CD4-positive, alpha-beta T cell treated with Interleukin-6 for 4 hours (primary cell): Measurements from ENCODE around the gene TGFB3.
"Not testable (repeated sequence)": the region's sequence is repeated elsewhere in the genome, so short reads cannot be mapped to it uniquely, and the experiment has no call there.

Experiments used
- DNase-seq: peaks from one replicate; pipeline ENCODE4 v3.0.0-alpha.2; 2020; ENCODE audit warnings: mixed read lengths

Gene TGFB3

DNA sequence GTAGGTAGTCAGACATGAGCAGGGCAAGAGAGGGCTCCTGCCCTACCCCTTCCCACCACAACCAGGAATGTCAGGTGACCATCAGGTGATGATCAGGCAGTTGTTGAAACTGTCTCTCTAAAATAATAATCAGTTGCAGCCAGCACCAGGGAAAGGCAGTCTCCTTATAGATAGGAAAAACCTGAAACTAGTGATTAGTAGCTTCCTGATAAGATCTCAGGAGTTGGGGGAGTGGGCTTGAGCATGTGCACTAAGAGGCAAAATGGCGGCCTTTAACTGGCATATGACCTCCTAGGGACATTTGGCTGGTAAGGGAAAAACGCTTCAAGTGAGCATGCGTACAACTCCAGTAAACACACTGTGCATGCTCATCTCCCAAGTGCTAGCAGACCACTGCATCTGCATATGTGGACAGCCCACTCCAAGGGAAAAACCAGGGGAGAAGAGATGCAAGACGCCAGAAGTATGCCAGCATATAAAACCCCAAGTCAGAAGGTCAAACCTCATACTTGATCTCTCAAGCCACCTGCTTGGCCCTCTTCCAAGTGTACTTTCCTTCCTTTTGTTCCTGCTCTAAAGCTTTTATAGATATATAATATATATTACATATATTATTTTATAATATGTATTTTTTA is 37.1 kb downstream of the TGFB3 start:
- no peak for DNase-seq

GRCh38 chr14:75941030-75941429 is 40.8 kb downstream of the TGFB3 start:
- no peak for DNase-seq

DNA sequence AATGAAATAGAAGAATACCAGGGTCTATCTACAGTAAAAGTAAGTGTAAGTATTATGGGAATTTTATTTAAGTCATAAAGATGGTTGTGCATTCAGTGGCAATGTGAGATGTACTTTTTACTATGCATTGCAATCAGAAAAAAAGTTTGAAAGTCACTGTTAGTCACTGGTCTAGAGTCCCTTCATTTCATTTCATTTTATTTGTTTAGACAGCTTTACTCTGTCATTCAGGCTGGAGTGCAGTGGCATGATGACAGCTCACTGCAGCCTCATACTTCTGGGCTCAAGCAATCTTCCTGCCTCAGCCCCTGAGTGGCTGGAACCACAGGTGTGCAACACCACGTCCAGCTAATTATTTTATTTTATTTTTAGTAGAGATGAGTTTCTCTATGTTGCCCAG is 42.6 kb downstream of the TGFB3 start:
- DNase-seq, result no peak

GRCh38 chr14:75934998-75935628 is 46.7 kb downstream of the TGFB3 start:
- no peak for DNase-seq

DNA sequence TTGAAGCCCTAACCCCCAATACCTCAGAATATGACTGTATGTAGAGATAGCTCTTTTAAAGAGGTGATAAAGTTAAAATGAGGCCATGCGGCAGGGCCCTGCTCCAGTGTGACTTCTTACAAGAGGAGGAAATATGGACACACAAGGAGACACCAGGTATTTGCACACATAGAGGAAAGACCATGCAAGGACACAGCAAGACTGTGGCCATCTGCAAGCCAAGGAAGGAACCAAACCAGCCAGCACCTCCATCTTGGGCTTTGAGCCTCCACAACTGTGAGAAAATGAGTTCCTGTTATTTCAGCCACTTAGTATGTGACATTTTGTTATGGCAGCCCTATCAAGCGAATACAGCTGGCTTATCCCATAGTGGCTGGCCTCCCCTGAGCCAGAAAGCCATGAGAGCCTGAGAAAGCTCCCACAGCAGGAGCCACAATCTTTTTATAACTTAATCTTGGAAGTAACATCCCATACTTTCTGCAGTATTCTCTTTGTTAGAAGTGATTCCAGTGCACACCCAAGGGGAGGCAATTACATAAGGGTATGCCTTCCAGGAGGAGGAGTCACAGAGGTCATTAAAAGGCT is 48.0 kb downstream of the TGFB3 start:
- no peak for DNase-seq

- DNase-seq, result no peak
Measured at GRCh38 chr14:75928690-75929181, 53.1 kb downstream of the TGFB3 start.

GRCh38 chr14:75927564-75928087 is 54.2 kb downstream of the TGFB3 start:
- no peak for DNase-seq

DNA sequence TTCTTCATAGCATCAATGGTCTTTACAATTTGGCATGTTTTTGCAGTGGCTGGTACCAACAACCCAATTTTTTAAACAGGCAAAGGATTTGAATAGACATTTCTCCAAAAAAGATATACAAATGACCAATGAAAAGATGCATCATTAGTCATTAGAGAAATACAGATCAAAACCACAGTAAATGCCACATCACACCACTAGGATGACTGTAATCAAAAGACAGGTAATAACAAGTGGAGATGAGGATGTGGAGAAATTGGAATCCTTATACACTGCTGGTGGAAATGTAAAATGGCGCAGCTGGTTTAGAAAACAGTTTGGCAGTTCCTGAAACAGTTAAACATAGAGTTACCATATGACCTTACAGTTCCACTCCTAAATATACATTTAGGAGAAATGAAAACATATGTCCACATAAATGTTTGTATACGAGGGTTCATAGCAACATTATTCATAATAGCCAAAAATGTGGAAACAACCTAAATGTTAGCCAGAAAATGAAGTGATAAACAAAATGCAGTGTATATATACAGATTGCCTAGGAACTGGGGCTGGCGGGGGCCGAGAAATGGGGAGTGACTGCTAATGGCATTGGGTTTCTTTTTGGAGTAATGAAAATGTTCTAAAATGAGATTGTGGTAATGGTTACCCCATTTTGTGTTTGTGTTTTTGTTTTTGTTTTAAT is 55.2 kb downstream of the TGFB3 start:
- no peak for DNase-seq

GRCh38 chr14:75925141-75925840 is 56.5 kb downstream of the TGFB3 start:
- DNase-seq, result not testable (repeated sequence)

DNA sequence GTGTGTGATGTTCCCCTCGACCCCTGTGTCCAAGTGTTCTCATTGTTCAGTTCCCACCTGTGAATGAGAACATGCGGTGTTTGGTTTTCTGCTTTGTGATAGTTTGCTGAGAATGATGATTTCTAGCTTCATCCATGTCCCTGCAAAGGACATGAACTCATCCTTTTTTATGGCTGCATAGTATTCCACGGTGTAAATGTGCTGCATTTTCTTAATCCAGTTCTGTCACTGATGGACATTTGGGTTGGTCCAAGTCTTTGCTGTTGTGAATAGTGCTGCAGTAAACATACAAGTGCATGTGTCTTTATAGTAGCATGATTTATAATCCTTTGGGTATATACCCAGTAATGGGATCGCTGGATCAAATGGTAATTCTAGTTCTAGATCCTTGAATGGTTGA is 61.4 kb downstream of the TGFB3 start:
- DNase-seq, result not testable (repeated sequence)

- no peak for DNase-seq
Measured at GRCh38 chr14:75917946-75918335, 63.9 kb downstream of the TGFB3 start.

GRCh38 chr14:75917322-75917945 is 64.4 kb downstream of the TGFB3 start:
- no peak for DNase-seq

DNA sequence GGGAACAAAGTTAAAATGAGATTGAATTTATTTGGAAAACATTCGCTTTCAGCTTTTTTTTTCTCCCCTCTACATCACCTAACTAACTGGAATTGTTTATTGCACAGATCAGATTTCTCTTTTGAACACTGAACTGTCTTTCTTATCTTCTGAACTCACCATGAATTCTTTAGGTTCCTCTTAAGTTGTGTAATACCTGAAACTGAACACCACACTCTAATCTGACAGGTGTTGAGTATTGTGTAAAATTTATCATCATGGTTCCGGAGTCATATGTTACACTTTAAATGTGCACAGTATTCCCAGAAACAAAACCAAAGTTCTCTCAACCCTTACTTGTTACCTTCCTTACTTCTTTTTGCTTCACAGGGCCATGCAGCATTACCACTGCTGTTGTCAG is 66.8 kb downstream of the TGFB3 start:
- no peak for DNase-seq

GRCh38 chr14:75913183-75913582 is 68.6 kb downstream of the TGFB3 start:
- no peak for DNase-seq

DNA sequence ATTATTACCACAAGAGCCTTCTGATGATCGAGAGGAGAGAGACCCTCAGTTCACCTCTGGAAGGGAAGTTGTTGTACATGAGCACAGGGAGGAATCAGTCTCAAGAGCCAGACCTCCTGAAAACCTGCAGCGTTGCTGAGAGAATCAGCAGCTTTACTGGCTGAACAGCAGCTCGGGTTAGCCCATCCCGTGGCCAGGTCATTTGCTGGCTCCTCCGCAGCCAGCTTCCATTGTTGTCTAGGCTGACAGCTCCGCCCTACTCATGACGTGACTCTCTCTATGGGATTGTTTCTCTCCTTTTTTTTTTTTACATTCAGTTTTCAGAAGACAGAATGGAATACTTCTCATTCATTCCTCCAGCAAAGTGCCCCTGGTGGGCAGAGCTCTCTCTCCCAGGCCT is 69.9 kb downstream of the TGFB3 start:
- no peak for DNase-seq

DNA sequence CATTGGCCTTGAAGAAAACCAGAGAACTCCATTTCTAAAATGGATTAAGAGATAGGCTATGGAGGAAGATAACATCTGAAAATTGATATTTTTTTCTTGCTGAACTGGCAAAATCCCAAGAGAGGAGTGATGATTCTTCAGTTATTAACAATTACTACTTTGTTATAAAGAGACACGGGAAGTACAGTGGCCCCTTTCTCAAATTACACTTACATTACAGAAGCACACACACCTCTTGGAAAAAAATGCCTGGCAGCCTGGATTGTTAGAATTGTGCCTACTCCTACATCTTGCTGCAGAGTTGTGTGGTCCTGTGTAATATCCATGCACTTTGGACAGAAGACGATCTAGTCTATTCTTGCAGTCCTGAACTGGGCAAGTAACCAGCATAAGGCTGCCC is 71.7 kb downstream of the TGFB3 start:
- no peak for DNase-seq

DNA sequence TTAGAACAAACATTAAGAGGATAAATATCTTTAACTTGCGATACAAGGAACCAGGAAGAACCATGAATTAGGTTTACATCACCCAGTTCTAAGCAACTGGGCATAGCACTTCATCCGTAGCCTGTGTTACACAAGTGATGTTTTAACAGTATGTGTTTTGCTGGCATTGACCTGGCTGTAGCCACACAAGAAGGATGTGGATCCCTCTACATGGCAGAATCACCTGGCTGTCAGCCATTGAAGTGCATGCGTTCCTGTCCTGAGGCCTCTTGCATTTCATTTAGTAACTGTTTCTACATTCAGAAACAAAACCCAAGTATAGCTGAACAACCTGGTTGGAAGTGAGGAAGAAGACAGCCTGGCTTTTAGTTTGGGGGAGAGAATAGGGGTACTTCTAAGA is 72.2 kb downstream of the TGFB3 start:
- no peak for DNase-seq
